A549 treated with DMSO at 1 μM for 4 hours (cell line): ENCODE results near the gene PIP5KL1. TPM values are rescaled to one million over a fixed set of nuclear protein-coding genes. Genes with fewer than 3 reads are reported as not detected.

Source experiments
- total RNA-seq: library from RNA; stranded (reverse); fragments of 200-300 nt; extraction: Qiagen RNA extraction; gene quantifications from 5 replicates; pipeline ENCODE4 v1.2.3, GENCODE V29; 2022; ENCODE audit warnings: low read depth

The PIP5KL1 gene
- total RNA-seq: 2.0 to 2.6 TPM (median 2.1 TPM) in 5 replicates

DNA sequence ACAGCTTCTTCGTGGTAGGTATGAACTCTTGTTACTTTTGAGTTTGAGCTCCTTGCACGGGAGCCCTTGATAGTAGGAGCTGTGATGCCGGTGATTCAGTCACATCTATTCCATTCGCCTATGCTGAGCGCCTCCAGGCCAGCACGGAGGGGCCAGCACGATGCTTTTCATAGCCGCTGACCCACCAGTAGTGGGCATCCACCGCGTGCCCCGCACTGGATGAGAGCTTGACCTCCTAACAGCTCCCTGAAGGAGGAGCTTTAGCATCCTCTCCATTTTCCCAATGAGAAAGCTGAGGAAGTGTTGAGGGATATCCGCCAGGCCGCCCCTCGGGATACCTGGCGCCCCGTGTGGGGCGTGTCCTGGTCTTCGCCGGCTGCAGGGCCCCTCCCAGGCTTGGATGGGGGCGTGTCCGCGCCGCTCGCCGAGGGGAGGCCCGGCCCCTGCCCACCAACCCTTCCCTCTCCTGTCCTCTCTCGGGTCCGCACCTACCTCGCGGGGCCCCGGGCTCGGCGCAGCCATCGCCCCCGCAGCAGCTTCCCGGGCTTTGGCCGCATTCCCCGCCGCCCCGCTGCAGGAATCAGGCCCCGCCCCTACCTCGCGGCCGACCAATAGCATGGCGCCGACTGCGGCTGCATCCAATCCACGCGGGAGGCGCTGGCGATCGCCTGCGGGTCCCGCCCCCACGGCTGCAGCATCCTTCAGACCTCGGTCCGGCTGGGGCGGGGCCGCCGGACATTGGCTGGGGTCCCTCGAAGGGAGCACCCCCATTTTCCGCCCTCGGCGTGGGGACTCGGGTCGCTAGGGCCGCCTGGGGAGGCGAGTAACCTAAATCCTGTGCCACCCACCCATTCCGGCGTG lies at the start of gene PIP5KL1:
TSS of gene PIP5KL1 (minus strand) at position 547 of the 861 bp plus-strand sequence. CDS start at position 522, 25 bp downstream.

GRCh38 chr9:127937388-127938297 lies 7.1 kb upstream of the PIP5KL1 start, which contains the start of gene DPM2:
Gene DPM2, minus strand, starts transcription at chr9:127937854. Its CDS starts 34 bp downstream, at chr9:127937820.

GRCh38 chr9:127916720-127917581 lies 13.6 kb downstream of the PIP5KL1 start, which contains the start of gene ST6GALNAC4:
Gene ST6GALNAC4, minus strand, starts transcription at chr9:127917041. Its CDS starts 622 bp downstream, at chr9:127916419.

DNA sequence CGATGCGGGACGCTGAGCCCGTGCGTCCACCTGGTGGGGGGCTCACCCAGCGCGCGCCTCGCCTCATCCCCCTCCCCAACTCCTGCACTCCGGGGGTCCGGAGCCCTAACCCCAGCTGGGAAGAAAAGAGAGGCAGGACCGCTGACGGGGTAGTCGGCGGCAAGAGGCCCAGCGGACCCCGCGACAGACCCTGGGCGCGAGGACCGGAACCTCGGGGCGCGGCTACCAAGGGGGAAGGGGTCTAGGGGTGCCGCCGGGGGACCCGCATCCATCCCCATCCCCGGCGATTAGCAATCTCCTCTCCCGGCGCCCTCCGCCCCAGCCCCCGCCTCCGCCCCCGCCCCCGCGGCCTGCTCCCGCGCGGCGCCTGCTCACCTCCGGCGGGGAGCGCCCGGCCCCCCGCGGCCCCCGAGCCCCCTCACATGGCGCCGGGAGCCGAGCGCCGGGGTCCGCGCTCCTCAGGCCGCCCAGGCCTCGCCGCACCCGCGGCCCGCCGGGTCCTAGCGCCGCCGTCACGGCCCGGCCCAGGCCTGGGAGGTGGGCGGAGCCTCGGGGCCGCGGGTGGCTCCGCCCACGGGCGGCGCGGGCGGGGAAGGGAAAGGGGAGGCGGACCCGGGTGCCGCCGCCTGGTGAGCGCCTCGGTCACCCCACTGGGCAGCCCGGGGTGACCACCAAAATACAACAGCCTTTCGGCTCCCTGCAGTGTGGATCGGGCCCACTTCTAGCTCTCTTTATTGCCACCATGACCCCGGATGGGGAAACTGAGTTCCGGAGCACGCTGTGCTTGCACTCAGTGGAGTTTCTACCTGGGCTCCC lies 31.2 kb downstream of the PIP5KL1 start, which contains the start of gene ST6GALNAC6:
TSS of gene ST6GALNAC6 (minus strand) at position 476 of the 816 bp plus-strand sequence. CDS start 1,622 bp downstream, outside the sequence.

DNA sequence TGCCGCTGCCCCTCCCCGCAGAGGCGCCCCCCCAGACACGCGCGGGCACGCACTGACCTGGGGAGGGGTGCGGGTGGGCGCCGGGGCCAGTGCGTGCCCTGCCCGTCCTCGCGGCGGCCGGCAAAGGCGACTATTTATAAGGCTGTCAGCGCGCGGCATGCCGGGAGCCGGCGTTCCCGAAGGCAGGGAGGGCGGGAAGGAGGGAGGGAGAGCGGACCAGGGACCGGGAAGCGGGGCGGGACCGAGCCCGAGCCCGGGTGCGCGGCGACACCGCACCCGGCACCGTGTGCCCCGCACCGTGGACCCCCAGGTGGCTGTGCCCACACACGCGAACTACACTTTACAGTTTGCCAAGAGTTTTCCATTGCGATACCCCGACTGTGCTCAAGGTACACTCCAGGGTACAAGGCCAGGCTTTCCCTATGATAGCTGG lies 53.0 kb downstream of the PIP5KL1 start, which contains the start of gene AK1:
TSS of gene AK1 (minus strand) at position 110 of the 433 bp plus-strand sequence. CDS start 3,058 bp downstream, outside the sequence.

Other genes with a start within 250 kb of the PIP5KL1 start
- 0.04 to 0.11 TPM (median 0.05 TPM) in 4 of 5 replicates, not detected in the other for gene CFAP157, start 223.8 kb downstream of the PIP5KL1 start, total RNA-seq
- 10.4 to 17.0 TPM (median 14.5 TPM) in 5 replicates for gene PTRH1, start 215.1 kb downstream of the PIP5KL1 start, total RNA-seq
- gene TTC16, start 214.7 kb downstream of the PIP5KL1 start, total RNA-seq: 0.03 TPM in 1 of 5 replicates, not detected in the others
- 10.2 to 14.7 TPM (median 13.1 TPM) in 5 replicates for gene TOR2A, start 195.5 kb downstream of the PIP5KL1 start, total RNA-seq
- 0.07 to 0.17 TPM (median 0.16 TPM) in 4 of 5 replicates, not detected in the other for gene SH2D3C, start 152.1 kb downstream of the PIP5KL1 start, total RNA-seq
- gene CDK9, start 144.7 kb downstream of the PIP5KL1 start, total RNA-seq: 44.7 to 54.0 TPM (median 46.4 TPM) in 5 replicates
- 46.1 to 53.7 TPM (median 48.9 TPM) in 5 replicates for gene FPGS, start 127.9 kb downstream of the PIP5KL1 start, total RNA-seq
- gene ENG, start 76.1 kb downstream of the PIP5KL1 start, total RNA-seq: 0.09 to 0.34 TPM (median 0.14 TPM) in 5 replicates
- 41.4 to 79.4 TPM (median 65.1 TPM) in 5 replicates for gene AK1, start 53.1 kb downstream of the PIP5KL1 start, total RNA-seq
- 21.8 to 27.1 TPM (median 24.2 TPM) in 5 replicates for gene ST6GALNAC6, start 31.2 kb downstream of the PIP5KL1 start, total RNA-seq
- 17.1 to 25.6 TPM (median 20.9 TPM) in 5 replicates for gene ST6GALNAC4, start 13.7 kb downstream of the PIP5KL1 start, total RNA-seq
- 40.9 to 50.0 TPM (median 44.0 TPM) in 5 replicates for gene DPM2, start 7.1 kb upstream of the PIP5KL1 start, total RNA-seq
- gene EEIG1, start 50.2 kb upstream of the PIP5KL1 start, total RNA-seq: 68.8 to 103 TPM (median 83.0 TPM) in 5 replicates
- gene NAIF1, start 136.5 kb upstream of the PIP5KL1 start, total RNA-seq: 4.3 to 8.2 TPM (median 7.0 TPM) in 5 replicates
- 8.0 to 10.0 TPM (median 8.7 TPM) in 5 replicates for gene SLC25A25, start 137.5 kb upstream of the PIP5KL1 start, total RNA-seq
- 77.0 to 110 TPM (median 89.7 TPM) in 5 replicates for gene PTGES2, start 197.0 kb upstream of the PIP5KL1 start, total RNA-seq
- gene LCN2, start 218.7 kb upstream of the PIP5KL1 start, total RNA-seq: 2.2 to 6.1 TPM (median 3.3 TPM) in 5 replicates
- 35.7 to 64.3 TPM (median 54.3 TPM) in 5 replicates for gene BBLN, start 229.5 kb upstream of the PIP5KL1 start, total RNA-seq